H1 (cell line): Measurements from ENCODE around the gene BAZ1B. TPM values are rescaled to one million over a fixed set of nuclear protein-coding genes. Genes with fewer than 3 reads are reported as not detected.

Experiments
- CTCF ChIA-PET: fragments of 300-600 bp; sonication (Branson Sonifier 250); formaldehyde crosslinking; loops from one replicate; lab custom pipeline; 2021; ENCODE audit not compliant: partially characterized antibody; lab: Charles Lee
- POLR2A ChIA-PET: fragments of 300-600 bp; sonication (Branson Sonifier 250); formaldehyde crosslinking; loops from one replicate; lab custom pipeline; 2021; ENCODE audit warnings: inconsistent platforms; ENCODE audit not compliant: partially characterized antibody; lab: Charles Lee
- DNase-seq, 2 experiments: peaks; one replicate each; pipeline versions ENCODE4 v3.0.0 to v3.0.0-alpha.2; 2010 to 2022; ENCODE audit warnings: low spot score in 2 of 2, low read depth in 1 of 2, mixed read lengths in 1 of 2
- FAIRE-seq: peaks from 2 replicates; lab custom pipeline; 2011; peaks lifted over from hg19 to GRCh38; lab: Jason Lieb, UNC
- H2AFZ ChIP-seq: 2 replicates; pipeline ENCODE4 v1.8.1; 2012; ENCODE audit warnings: low read length, inconsistent platforms
- H2AK5ac ChIP-seq: 2 replicates; pipeline ENCODE4 v1.6.1; 2013; ENCODE audit warnings: low read depth, low read length
- H2BK120ac ChIP-seq: replicated peaks from 2 replicates; pipeline ENCODE3; 2013; ENCODE audit warnings: low read depth, low read length, inconsistent platforms
- H2BK12ac ChIP-seq: 2 replicates; pipeline ENCODE4 v1.6.1; 2013; ENCODE audit warnings: low read depth, low read length
- H2BK15ac ChIP-seq: 2 replicates; pipeline ENCODE4 v1.6.1; 2013; ENCODE audit warnings: low read length
- H2BK20ac ChIP-seq: 2 replicates; pipeline ENCODE4 v1.6.1; 2013; ENCODE audit warnings: low read length
- H2BK5ac ChIP-seq: 2 replicates; pipeline ENCODE4 v1.6.1; 2013; ENCODE audit warnings: low read depth, low read length
- H3K14ac ChIP-seq: 2 replicates; pipeline ENCODE4 v1.6.1; 2013; ENCODE audit warnings: inconsistent platforms; ENCODE audit not compliant: insufficient read length
- H3K18ac ChIP-seq: 2 replicates; pipeline ENCODE4 v1.6.1; 2013; ENCODE audit warnings: low read length; ENCODE audit errors: extremely low read depth
- H3K23ac ChIP-seq: 2 replicates; pipeline ENCODE4 v1.6.1; 2013; ENCODE audit warnings: inconsistent platforms; ENCODE audit not compliant: insufficient read length
- H3K23me2 ChIP-seq: 2 replicates; pipeline ENCODE4 v1.6.1; 2013; ENCODE audit warnings: low read depth, low read length
- H3K27ac ChIP-seq: 2 replicates; pipeline ENCODE4 v1.6.1; 2011; ENCODE audit warnings: low read depth, low read length, inconsistent platforms
- H3K27me3 ChIP-seq, 4 experiments: replicated peaks in 1 of 4; 1 replicate in 1 of 4; 2 replicates in 3 of 4; pipeline versions ENCODE4 v1.6.1 to v1.8.1; 2011 to 2013; ENCODE audit warnings: low read length in 3 of 4, mild to moderate bottlenecking in 3 of 4, inconsistent platforms in 2 of 4, mixed read lengths in 2 of 4, moderate library complexity in 1 of 4; ENCODE audit not compliant: control insufficient read depth in 3 of 4, insufficient read depth in 3 of 4; ENCODE audit errors: extremely low read depth in 1 of 4
- H3K36me3 ChIP-seq, 4 experiments: 2 replicates each; pipeline versions ENCODE4 v1.6.1 to v1.8.1; 2011 to 2013; ENCODE audit warnings: mild to moderate bottlenecking in 4 of 4, low read length in 3 of 4, moderate library complexity in 2 of 4, control low read depth in 1 of 4, inconsistent platforms in 1 of 4; ENCODE audit not compliant: insufficient read depth in 4 of 4, control insufficient read depth in 2 of 4
- H3K4ac ChIP-seq: replicated peaks from 2 replicates; pipeline ENCODE3; 2013; ENCODE audit warnings: low read length, low read depth, mixed read lengths, inconsistent platforms; ENCODE audit not compliant: insufficient read length
- H3K4me1 ChIP-seq, 4 experiments: replicated peaks in 1 of 4; 1 replicate in 1 of 4; 2 replicates in 3 of 4; pipeline versions ENCODE4 v1.6.1 to v1.8.1; 2011 to 2013; ENCODE audit warnings: low read length in 3 of 4, inconsistent platforms in 2 of 4, mixed read lengths in 1 of 4; ENCODE audit not compliant: insufficient read depth in 4 of 4, control insufficient read depth in 3 of 4
- H3K4me2 ChIP-seq, 2 experiments: 2 replicates each; pipeline versions ENCODE4 v1.6.1 to v1.8.1; 2011 to 2013; ENCODE audit warnings: low read depth in 2 of 2, low read length in 2 of 2, control low read depth in 1 of 2, inconsistent platforms in 1 of 2, mild to moderate bottlenecking in 1 of 2; ENCODE audit not compliant: insufficient read depth in 1 of 2
- H3K4me3 ChIP-seq, 4 experiments: fragments of 200-600, 300-600 bp in 1 of 4; sonication (generic), shearing (Covaris generic), sonication (Bioruptor Twin) in 1 of 4; 2 replicates each; pipeline versions ENCODE4 v1.5.1 to v1.8.1; 2011 to 2016; ENCODE audit warnings: low read length in 4 of 4, low read depth in 3 of 4, control low read depth in 2 of 4, inconsistent platforms in 2 of 4, mild to moderate bottlenecking in 2 of 4, mixed read lengths in 1 of 4, moderate library complexity in 1 of 4; ENCODE audit not compliant: insufficient read depth in 2 of 4; ENCODE audit errors: extremely low read depth in 1 of 4
- H3K56ac ChIP-seq: replicated peaks from 2 replicates; pipeline ENCODE3; 2013; ENCODE audit warnings: low read depth, mild to moderate bottlenecking, mixed read lengths, low read length, inconsistent platforms; ENCODE audit not compliant: insufficient read length
- H3K79me1 ChIP-seq: 2 replicates; pipeline ENCODE4 v1.6.1; 2013; ENCODE audit warnings: low read depth, low read length, control low read depth
- H3K79me2 ChIP-seq, 2 experiments: 2 replicates each; pipeline versions ENCODE4 v1.6.1 to v1.8.1; 2012 to 2013; ENCODE audit warnings: low read length in 2 of 2, mild to moderate bottlenecking in 2 of 2, inconsistent platforms in 1 of 2; ENCODE audit not compliant: insufficient read depth in 2 of 2, control insufficient read depth in 1 of 2
- H3K9ac ChIP-seq, 4 experiments: replicated peaks in 1 of 4; 1 replicate in 1 of 4; 2 replicates in 3 of 4; pipeline versions ENCODE4 v1.6.1 to v1.8.1; 2011 to 2013; ENCODE audit warnings: low read depth in 3 of 4, low read length in 3 of 4, control low read depth in 2 of 4, mild to moderate bottlenecking in 2 of 4, moderate library complexity in 2 of 4, inconsistent platforms in 1 of 4; ENCODE audit errors: extremely low read depth in 1 of 4
- H3K9me3 ChIP-seq, 2 experiments: 2 replicates each; pipeline versions ENCODE4 v1.6.1 to v1.8.1; 2012 to 2013; ENCODE audit warnings: mild to moderate bottlenecking in 2 of 2, moderate library complexity in 2 of 2, control low read depth in 1 of 2, inconsistent platforms in 1 of 2, low read depth in 1 of 2, low read length in 1 of 2, mixed read lengths in 1 of 2; ENCODE audit not compliant: insufficient read depth in 2 of 2
- H4K20me1 ChIP-seq, 2 experiments: replicated peaks in 1 of 2; 2 replicates each; pipeline versions ENCODE3 to v1.8.1; 2011 to 2013; ENCODE audit warnings: inconsistent platforms in 2 of 2, low read length in 2 of 2, mild to moderate bottlenecking in 1 of 2; ENCODE audit not compliant: insufficient read depth in 2 of 2, control insufficient read depth in 1 of 2
- H4K5ac ChIP-seq: 2 replicates; pipeline ENCODE4 v1.6.1; 2013; ENCODE audit warnings: low read length, low read depth, mixed read lengths, inconsistent platforms; ENCODE audit not compliant: insufficient read length
- H4K8ac ChIP-seq: 2 replicates; pipeline ENCODE4 v1.8.0; 2013; ENCODE audit warnings: mild to moderate bottlenecking, moderate library complexity, low read length, inconsistent platforms; ENCODE audit not compliant: insufficient read depth; ENCODE audit errors: extremely low read depth
- H4K91ac ChIP-seq: replicated peaks from 2 replicates; pipeline ENCODE3; 2013; ENCODE audit warnings: low read length, mixed read lengths, inconsistent platforms; ENCODE audit not compliant: insufficient read length
- ASH2L ChIP-seq: fragments of 200-600, 300-600 bp; sonication (generic); IDR thresholded peaks from one replicate; pipeline ENCODE4 v1.7.1; 2017; ENCODE audit warnings: low read length
- BCL11A ChIP-seq, 2 experiments: IDR thresholded peaks; one replicate each; pipeline ENCODE4 v1.6.1; 2011; ENCODE audit warnings: low read depth in 2 of 2, low read length in 2 of 2, mild to moderate bottlenecking in 2 of 2
- CBX5 ChIP-seq: fragments of 300-800, 300-1000 bp; sonication (generic); IDR thresholded peaks from 2 replicates; pipeline ENCODE4 v1.7.1; 2016; ENCODE audit warnings: antibody characterized with exemption, low read length, low read depth
- CREB1 ChIP-seq: IDR thresholded peaks from 2 replicates; pipeline ENCODE4 v1.6.1; 2012; ENCODE audit warnings: inconsistent platforms
- CTBP2 ChIP-seq: IDR thresholded peaks from 2 replicates; pipeline ENCODE4 v1.7.0; 2011; ENCODE audit warnings: borderline replicate concordance, mild to moderate bottlenecking, moderate library complexity, mixed read lengths, low read length; ENCODE audit not compliant: insufficient read depth, insufficient read length
- CTCF ChIP-seq, 3 experiments: IDR thresholded peaks; 1 replicate in 2 of 3; 2 replicates in 1 of 3; pipeline versions ENCODE4 v1.5.1 to v1.6.1; 2011; ENCODE audit warnings: low read length in 3 of 3, mild to moderate bottlenecking in 3 of 3, inconsistent platforms in 2 of 3, low read depth in 1 of 3, moderate library complexity in 1 of 3; ENCODE audit not compliant: insufficient read depth in 1 of 3; ENCODE audit errors: control extremely low read depth in 1 of 3
- GABPA ChIP-seq: IDR thresholded peaks from 2 replicates; pipeline ENCODE4 v1.6.1; 2011; ENCODE audit warnings: mild to moderate bottlenecking, low read length, moderate library complexity, borderline replicate concordance; ENCODE audit not compliant: insufficient read depth
- HDAC2 ChIP-seq, 2 experiments: fragments of 300-600 bp in 1 of 2; sonication (generic) in 1 of 2; IDR thresholded peaks; 2 replicates each; pipeline ENCODE4 v1.6.1; 2011 to 2012; ENCODE audit warnings: low read depth in 2 of 2, low read length in 2 of 2, mild to moderate bottlenecking in 2 of 2, moderate library complexity in 2 of 2, borderline replicate concordance in 1 of 2, inconsistent platforms in 1 of 2
- KDM4A ChIP-seq: IDR thresholded peaks from one replicate; pipeline ENCODE4 v1.7.1; 2012; ENCODE audit warnings: low read depth, mild to moderate bottlenecking, moderate library complexity, low read length, inconsistent platforms; ENCODE audit not compliant: severe bottlenecking
- SIRT6 ChIP-seq: IDR thresholded peaks from one replicate; pipeline ENCODE4 v1.7.1; 2012; ENCODE audit warnings: low read length, inconsistent platforms
- TAF7 ChIP-seq: optimal IDR thresholded peaks from 2 replicates; pipeline ENCODE3; 2011; ENCODE audit warnings: low read depth, mild to moderate bottlenecking, inconsistent platforms, low read length, moderate library complexity, borderline replicate concordance
- WGBS, 2 experiments: shearing (Covaris generic) in 1 of 2; methylation state at CpG; one replicate each; pipeline versions ENCODE4 v1.1.6 to v1.1.7; 2013 to 2015; ENCODE audit warnings: low lambda C conversion rate in 2 of 2, mixed read lengths in 2 of 2, inconsistent platforms in 1 of 2, low coverage in 1 of 2, missing lambda C conversion rate in 1 of 2; ENCODE audit not compliant: insufficient replicate concordance in 2 of 2, insufficient coverage in 1 of 2, insufficient read length in 1 of 2; ENCODE audit errors: extremely low coverage in 1 of 2, missing lambda C conversion rate in 1 of 2; 5-methylcytosine and 5-hydroxymethylcytosine counted together
- polyA plus RNA-seq, 7 experiments: library from polyadenylated mRNA; depleted of rRNA in 3 of 7; stranded (reverse) in 5 of 7; unstranded in 2 of 7; fragments of >200 nt in 5 of 7; fragments of 200-250 nt in 2 of 7; gene quantifications; 1 replicate in 5 of 7; 2 replicates in 1 of 7; 4 replicates in 1 of 7; pipeline versions ENCODE4 v1.2.1 to v1.2.3, GENCODE V29; 2011 to 2013; ENCODE audit warnings: missing spikeins in 2 of 7, mixed read lengths in 2 of 7
- total RNA-seq: library from RNA; stranded (reverse); fragmentation: NEBNext Ultra II Directional; extraction: Animal tissue kit (Norgen Biotek cat#: 25700); gene quantifications from 2 replicates; pipeline ENCODE4 v1.2.1, GENCODE V29; 2021

The BAZ1B gene
- total and polyA plus RNA-seq, 2 of the 8 experiments (the other 6 are each of a cell fraction or from before 2014, with no cell fraction given) = 21.0 to 86.8 TPM

DNA sequence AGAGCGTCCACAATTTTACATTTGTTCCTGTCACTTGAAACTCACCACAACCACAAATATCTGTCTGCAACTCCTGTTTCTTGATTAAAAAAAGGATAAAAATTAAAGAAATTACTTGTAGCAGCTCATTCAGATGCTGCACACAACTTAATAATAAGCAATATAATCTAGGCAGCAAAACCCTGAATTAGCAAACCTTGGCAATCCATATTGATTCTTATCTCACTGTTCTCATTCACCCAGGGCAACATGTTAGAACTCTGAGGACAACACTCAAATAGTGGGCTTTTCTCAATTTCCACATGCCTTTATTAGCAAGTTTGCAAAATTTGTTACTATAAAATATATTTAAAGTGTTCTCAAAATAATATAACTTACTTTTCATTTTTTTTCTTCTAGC lies 38.9 kb downstream of the BAZ1B start:
- WGBS, 2 experiments = 78% methylated on average over 1 of the region's 1 CpG; no CpG with 5 or more reads in 1 of the 2 experiments
- peaks cover 0 to 6% of the 10 kb centered on the region in 2 experiments for H4K20me1 ChIP-seq
- TF ChIP-seq CTCF (IDR thresholded peaks at IDR 0.05; ENCODE audit: control extremely low read depth in 1 of 3, insufficient read depth in 1 of 3, low read depth in 1 of 3, low read length in 3 of 3) = no peak
- TF ChIP-seq HDAC2 (IDR thresholded peaks at IDR 0.05; ENCODE audit: borderline replicate concordance in 1 of 2, low read depth in 2 of 2, low read length in 2 of 2) = no peak
- no peak for TF ChIP-seq GABPA
- TF ChIP-seq TAF7 = no peak
- no peak for TF ChIP-seq CTBP2
- no peak for TF ChIP-seq BCL11A (IDR thresholded peaks at IDR 0.05; ENCODE audit: low read depth in 2 of 2, low read length in 2 of 2)
- no peak for TF ChIP-seq CBX5
- TF ChIP-seq CREB1 = no peak
- no peak for TF ChIP-seq ASH2L
- no peak for TF ChIP-seq SIRT6
- TF ChIP-seq KDM4A = no peak

More for the DNA sequence above, 38.9 kb downstream of the BAZ1B start:
- Histone ChIP-seq H3K23ac (no peak overlapping the region), H4K5ac (no peak overlapping the region), H2BK12ac (no peak overlapping the region), H3K14ac (no peak overlapping the region), H3K4me1 (peaks cover 0 to 3% (median 0%) of the 10 kb centered on the region in 4 experiments; a peak in 1 of 7 replicates), H4K8ac (no peak overlapping the region), H2AFZ (no peak overlapping the region), H2BK120ac (no peak overlapping the region), H3K4me3 (peak overlapping the region in 1 of 4 experiments; percentile 9; a peak in 1 of 8 replicates), H3K23me2 (no peaks in the 10 kb centered on the region), H2BK5ac (no peak overlapping the region), H2BK15ac (no peak overlapping the region), H2AK5ac (no peak overlapping the region), H3K9ac (no peak overlapping the region), H3K4ac (no peak overlapping the region), H3K4me2 (no peak overlapping the region), H3K79me2 (peaks cover 0 to 75% of the 10 kb centered on the region in 2 experiments; a peak in 2 of 4 replicates), H2BK20ac (no peak overlapping the region), H3K36me3 (peaks cover 10 to 58% (median 34%) of the 10 kb centered on the region in 4 experiments), H4K91ac (no peak overlapping the region), H3K56ac (no peak overlapping the region), H3K18ac (no peak overlapping the region), H3K79me1 (0 out of 2 replicates have a peak, but pooled peaks cover 2% of the 10 kb centered on the region), H3K27ac (no peak overlapping the region), H3K27me3 (no peaks in the 10 kb centered on the region), H3K9me3 (no peaks in the 10 kb centered on the region)
- ChIA-PET CTCF (no interaction called here), POLR2A (no interaction called here)
- no peak for DNase-seq
- FAIRE-seq = no peak
